GM12865 (cell line): ENCODE results near the gene MAP2K6.

Source experiments
- DNase-seq: peaks from one replicate; pipeline ENCODE4 v3.0.0; 2010; ENCODE audit warnings: low read depth
- H3K4me3 ChIP-seq: 2 replicates; pipeline ENCODE4 v1.5.1; 2011; ENCODE audit warnings: mild to moderate bottlenecking, low read depth, low read length, control low read depth
- CTCF ChIP-seq: IDR thresholded peaks from 2 replicates; pipeline ENCODE4 v1.5.1; 2011; ENCODE audit warnings: low read length, control low read depth, low read depth, inconsistent platforms; ENCODE audit not compliant: insufficient read depth; ENCODE audit errors: missing control alignments

MAP2K6 gene

GRCh38 chr17:69567130-69567529 is 152.6 kb downstream of the MAP2K6 start:
- no peak overlapping the region for H3K4me3 ChIP-seq
- TF ChIP-seq CTCF = no peak
- no peak for DNase-seq

- no peak overlapping the region for H3K4me3 ChIP-seq
- DNase-seq = no peak
- no peak for TF ChIP-seq CTCF
Measured at GRCh38 chr17:69572747-69573146, 158.2 kb downstream of the MAP2K6 start.

GRCh38 chr17:69573396-69573795 is 158.9 kb downstream of the MAP2K6 start:
- H3K4me3 ChIP-seq = no peak overlapping the region
- no peak for DNase-seq
- TF ChIP-seq CTCF = no peak

GRCh38 chr17:69574257-69575197 is 160.0 kb downstream of the MAP2K6 start:
- H3K4me3 ChIP-seq = no peak overlapping the region
- DNase-seq = no peak
- no peak for TF ChIP-seq CTCF

GRCh38 chr17:69575346-69575761 is 160.9 kb downstream of the MAP2K6 start:
- peak; percentile 34 for DNase-seq
- TF ChIP-seq CTCF = no peak
- no peak overlapping the region for H3K4me3 ChIP-seq

GRCh38 chr17:69577098-69577497 is 162.6 kb downstream of the MAP2K6 start:
- no peak for TF ChIP-seq CTCF
- no peak for DNase-seq
- H3K4me3 ChIP-seq = no peak overlapping the region
